GM12878 (cell line): ENCODE measurements around the gene PSMB8. TPM values are rescaled to one million over a fixed set of nuclear protein-coding genes. Genes with fewer than 3 reads are reported as not detected.

Experiments
- ATAC-seq: fragments of 200-7000 bp; cut with Tn5 transposase; 3 replicates; pipeline ENCODE4 v1.9.1; 2020; ENCODE audit warnings: mild to moderate bottlenecking, moderate library complexity
- BruUV-seq: library from RNA; stranded (reverse); fragments of 400-500 nt; replicated peaks from 2 replicates; lab custom pipeline; 2021; lab: Mats Ljungman, UMichigan
- CTCF ChIA-PET: fragments of 300-600 bp; sonication (Branson Sonifier 250); formaldehyde crosslinking; extraction: SDS; loops from one replicate; lab custom pipeline; 2021; ENCODE audit warnings: inconsistent platforms; lab: Yijun Ruan, JAX
- POLR2A ChIA-PET: fragments of 350-600 bp; formaldehyde crosslinking; extraction: SDS; loops from one replicate; lab custom pipeline; 2021; ENCODE audit warnings: inconsistent platforms; lab: Charles Lee
- RAD21 ChIA-PET: fragments of 300-600 bp; sonication (Branson Sonifier 250); formaldehyde crosslinking; loops from one replicate; lab custom pipeline; 2023; ENCODE audit warnings: antibody characterized with exemption; ENCODE audit not compliant: unreplicated experiment; lab: Charles Lee
- SMC1A ChIA-PET: fragments of 300-600 bp; sonication (Branson Sonifier 250); formaldehyde crosslinking; loops from one replicate; lab custom pipeline; 2023; ENCODE audit not compliant: unreplicated experiment, uncharacterized antibody; lab: Charles Lee
- DNase-seq: peaks from one replicate; pipeline ENCODE4 v3.0.0-alpha.2; 2011; ENCODE audit warnings: low read depth, low spot score
- FAIRE-seq: peaks from 3 replicates; lab custom pipeline; 2011; peaks lifted over from hg19 to GRCh38; lab: Jason Lieb, UNC
- H2AFZ ChIP-seq: 2 replicates; pipeline ENCODE4 v1.6.0; 2011; ENCODE audit warnings: low read depth, low read length, control low read depth; ENCODE audit not compliant: control insufficient read depth
- H3K27ac ChIP-seq: 2 replicates; pipeline ENCODE4 v1.5.1; 2011; ENCODE audit warnings: control low read depth; ENCODE audit not compliant: control insufficient read depth, insufficient read depth
- H3K27me3 ChIP-seq, 2 experiments: replicated peaks in 1 of 2; 2 replicates each; pipeline versions ENCODE4 v1.6.0 to v1.6.1; 2011; ENCODE audit warnings: low read length in 1 of 2; ENCODE audit not compliant: control insufficient read depth in 2 of 2, insufficient read depth in 2 of 2
- H3K36me3 ChIP-seq, 2 experiments: 2 replicates each; pipeline ENCODE4 v1.5.1; 2011; ENCODE audit warnings: low read length in 1 of 2; ENCODE audit not compliant: control insufficient read depth in 2 of 2, insufficient read depth in 2 of 2
- H3K4me1 ChIP-seq: 2 replicates; pipeline ENCODE4 v1.6.1; 2011; ENCODE audit warnings: mild to moderate bottlenecking, low read length, moderate library complexity, mixed read lengths; ENCODE audit not compliant: control insufficient read depth, insufficient read depth
- H3K4me2 ChIP-seq: 2 replicates; pipeline ENCODE4 v1.6.0; 2011; ENCODE audit warnings: control low read depth; ENCODE audit not compliant: control insufficient read depth, insufficient read depth
- H3K4me3 ChIP-seq: fragments of 200-600 bp; sonication (generic); 2 replicates; pipeline ENCODE4 v1.5.1; 2016
- H3K79me2 ChIP-seq: 2 replicates; pipeline ENCODE4 v1.6.0; 2011; ENCODE audit warnings: low read length; ENCODE audit not compliant: control insufficient read depth, insufficient read depth
- H3K9ac ChIP-seq: 2 replicates; pipeline ENCODE4 v1.8.0; 2011; ENCODE audit warnings: low read length, control low read depth, mixed read lengths; ENCODE audit not compliant: control insufficient read depth, insufficient read depth
- H3K9me3 ChIP-seq: replicated peaks from 3 replicates; pipeline ENCODE4 v1.5.1; 2011; ENCODE audit warnings: mild to moderate bottlenecking, low read length; ENCODE audit not compliant: control insufficient read depth, insufficient read depth
- H4K20me1 ChIP-seq: 2 replicates; pipeline ENCODE4 v1.6.0; 2011; ENCODE audit not compliant: control insufficient read depth, insufficient read depth
- BCLAF1 ChIP-seq: fragments of 450-650 bp; IDR thresholded peaks from 2 replicates; pipeline ENCODE4 v1.6.1; 2017; ENCODE audit warnings: antibody characterized with exemption, mild to moderate bottlenecking, moderate library complexity
- CTCF ChIP-seq, 3 experiments: IDR thresholded peaks in 2 of 3; conservative IDR thresholded peaks in 1 of 3; 2 replicates each; pipeline ENCODE4 v1.5.1; 2011; ENCODE audit warnings: low read depth in 3 of 3, low read length in 3 of 3, mild to moderate bottlenecking in 3 of 3, control low read depth in 2 of 3, moderate library complexity in 2 of 3, inconsistent platforms in 1 of 3, mixed read lengths in 1 of 3; ENCODE audit not compliant: control insufficient read depth in 2 of 3, insufficient read depth in 1 of 3; ENCODE audit errors: extremely low read depth in 1 of 3
- EED ChIP-seq: sonication (generic); IDR thresholded peaks from 2 replicates; pipeline ENCODE4 v1.6.1; 2016; ENCODE audit warnings: antibody characterized with exemption, low read depth
- ELK1 ChIP-seq: IDR thresholded peaks from 2 replicates; pipeline ENCODE4 v1.6.1; 2012; ENCODE audit warnings: low read depth, low read length, improper control_type of control experiment
- MLLT1 ChIP-seq: fragments of 450-650 bp; IDR thresholded peaks from 2 replicates; pipeline ENCODE4 v1.6.1; 2016; ENCODE audit warnings: mild to moderate bottlenecking
- NFXL1 ChIP-seq: fragments of 450-650 bp; IDR thresholded peaks from 2 replicates; pipeline ENCODE4 v1.6.1; 2017; ENCODE audit warnings: antibody characterized with exemption, mild to moderate bottlenecking, borderline replicate concordance
- NR2C1 ChIP-seq: fragments of 450-650 bp; IDR thresholded peaks from 2 replicates; pipeline ENCODE4 v1.6.1; 2017; ENCODE audit warnings: antibody characterized with exemption, mild to moderate bottlenecking, moderate library complexity
- WGBS: methylation state at CpG from one replicate; pipeline ENCODE4 v1.1.6; 2016; ENCODE audit warnings: low lambda C conversion rate; ENCODE audit not compliant: insufficient replicate concordance, insufficient coverage; ENCODE audit errors: missing lambda C conversion rate; 5-methylcytosine and 5-hydroxymethylcytosine counted together
- in situ Hi-C: fragments of 300-500 bp; cut with MboI; formaldehyde crosslinking; loops from 9 replicates; pipeline ENCODE4 v1.14.3; 2018; ENCODE audit warnings: mixed read lengths
- intact Hi-C: fragments of 100-400 bp; cut with micrococcal nuclease; formaldehyde crosslinking; loops from one replicate; pipeline ENCODE4 v1.14.2; 2022; ENCODE audit not compliant: unreplicated experiment
- polyA plus RNA-seq, 11 experiments: library from polyadenylated mRNA; depleted of rRNA in 4 of 11; unstranded in 6 of 11; stranded (reverse) in 5 of 11; fragments of >200 nt; fragmentation: Nextera tagmentation in 4 of 11; fragmentation: Illumina TruSeq in 1 of 11; extraction: Ambion mirVana in 4 of 11; extraction: Trizol in 1 of 11; gene quantifications; 1 replicate in 1 of 11; 2 replicates in 10 of 11; pipeline versions ENCODE4 v1.2.1 to v1.2.3, GENCODE V29; 2011 to 2016; ENCODE audit warnings: inconsistent platforms in 2 of 11, missing spikeins in 2 of 11, low read depth in 1 of 11
- total RNA-seq, 4 experiments: library from RNA; depleted of rRNA in 3 of 4; stranded (reverse); fragments of >200 nt in 3 of 4; fragmentation: Illumina TruSeq in 1 of 4; extraction: Trizol in 1 of 4; gene quantifications; 2 replicates each; pipeline versions ENCODE4 v1.2.1 to v1.2.3, GENCODE V29; 2013 to 2021

PSMB8 gene
- total and polyA plus RNA-seq, 10 of the 15 experiments (the other 5 are each of a cell fraction or from before 2014, with no cell fraction given), result 304 to 557 (median 379) TPM

GRCh38 chr6:32840604-32841246, 3.1 kb downstream of the PSMB8 start (continued):
- TF ChIP-seq CTCF (IDR thresholded peaks at IDR 0.05 in 2 of 3, conservative IDR thresholded peaks at IDR 0.05 in 1 of 3; ENCODE audit: control insufficient read depth in 2 of 3, extremely low read depth in 1 of 3, insufficient read depth in 1 of 3, low read depth in 3 of 3, low read length in 3 of 3), result no peak
- TF ChIP-seq NR2C1, result peak; percentile 51
- no peak for TF ChIP-seq ELK1
- TF ChIP-seq, all 136 proteins: peak for 18

GRCh38 chr6:32839356-32839755, 4.5 kb downstream of the PSMB8 start:
- no peak overlapping the region for H3K4me2 ChIP-seq
- ChIA-PET CTCF (interaction anchor here (0.7 to 10.7 kb wide), 34 partner anchors 11 to 426 kb away, joined by 3 to 311 read pairs (median 8); partner anchors contain the start of genes HLA-DMA, HLA-DMB, HLA-DOB and PSMB9), POLR2A (interaction anchor here (0.6 to 10.5 kb wide), 17 partner anchors 17 to 393 kb away, joined by 3 to 357 read pairs (median 4); partner anchors contain the start of genes HLA-DMB, PSMB9 and TAP1), SMC1A (interaction anchor here (1.0 to 6.8 kb wide), 28 partner anchors 8 to 169 kb away, joined by 3 to 226 read pairs (median 6); partner anchors contain the start of genes HLA-DMA, PSMB9 and TAP1), RAD21 (interaction anchor here (1.3 to 10.5 kb wide), 17 partner anchors 11 to 403 kb away, joined by 3 to 269 read pairs (median 11); partner anchors contain the start of genes HLA-DMA, HLA-DMB, PSMB9 and TAP1)
- FAIRE-seq (no peak), ATAC-seq (no peak), DNase-seq (no peak)
- WGBS, result 83% methylated on average over 15 of the region's 15 CpGs
- intact Hi-C loops, result loop anchor here (2.0 kb wide), 1 partner anchor 105 kb away; no protein-coding TSS in a partner anchor
- no peaks in the 10 kb centered on the region for H4K20me1 ChIP-seq
- H2AFZ ChIP-seq, result no peak overlapping the region
- peaks cover 53% of the 10 kb centered on the region for H3K4me1 ChIP-seq
- peaks cover 60% of the 10 kb centered on the region for H3K79me2 ChIP-seq
- 0 out of 2 replicates have a peak, but pooled peaks have one; percentile 32 for TF ChIP-seq MLLT1
- TF ChIP-seq NFXL1, result no peak
- no peak for TF ChIP-seq EED
- no peak for TF ChIP-seq BCLAF1
- H3K27me3 ChIP-seq, result no peaks in the 10 kb centered on the region
- BruUV-seq, result no TSS peak
- H3K27ac ChIP-seq, result no peak overlapping the region
- no peak overlapping the region for H3K9ac ChIP-seq
- in situ Hi-C loops, result no loop called here
- no peak overlapping the region for H3K4me3 ChIP-seq
- H3K9me3 ChIP-seq, result no peaks in the 10 kb centered on the region
- peaks cover 7 to 37% of the 10 kb centered on the region in 2 experiments for H3K36me3 ChIP-seq
